Measurements from ENCODE around the gene FARP1.

FARP1 gene

GRCh38 chr13:98394820-98395510, 252.1 kb downstream of the FARP1 start:
- DNase-seq (ENCODE audit: low read depth), result no peak
- no peak overlapping the region for H3K4me3 ChIP-seq (replicated peaks; ENCODE audit: low read depth, low read length)
- TF ChIP-seq CTCF (IDR thresholded peaks at IDR 0.05; ENCODE audit: low read length, missing control alignments), result no peak

- no peak for TF ChIP-seq CTCF (IDR thresholded peaks at IDR 0.05; ENCODE audit: low read length, missing control alignments)
- DNase-seq (ENCODE audit: low read depth), result no peak
- no peak overlapping the region for H3K4me3 ChIP-seq (replicated peaks; ENCODE audit: low read depth, low read length)
Observed at GRCh38 chr13:98396071-98396710, 253.3 kb downstream of the FARP1 start.

- peak; percentile 30 for DNase-seq (ENCODE audit: low read depth)
- peak; percentile 30 for TF ChIP-seq CTCF (IDR thresholded peaks at IDR 0.05; ENCODE audit: low read length, missing control alignments)
- H3K4me3 ChIP-seq (replicated peaks; ENCODE audit: low read depth, low read length), result no peak overlapping the region
Observed at GRCh38 chr13:98397221-98397620, 254.3 kb downstream of the FARP1 start.

GRCh38 chr13:98397861-98398260, 255.0 kb downstream of the FARP1 start:
- DNase-seq (ENCODE audit: low read depth), result no peak
- TF ChIP-seq CTCF (IDR thresholded peaks at IDR 0.05; ENCODE audit: low read length, missing control alignments), result no peak
- H3K4me3 ChIP-seq (replicated peaks; ENCODE audit: low read depth, low read length), result no peak overlapping the region

- DNase-seq (ENCODE audit: low read depth), result no peak
- H3K4me3 ChIP-seq (replicated peaks; ENCODE audit: low read depth, low read length), result no peak overlapping the region
- no peak for TF ChIP-seq CTCF (IDR thresholded peaks at IDR 0.05; ENCODE audit: low read length, missing control alignments)
Observed at GRCh38 chr13:98398581-98398980, 255.7 kb downstream of the FARP1 start.

GRCh38 chr13:98399756-98400155, 256.9 kb downstream of the FARP1 start:
- TF ChIP-seq CTCF (IDR thresholded peaks at IDR 0.05; ENCODE audit: low read length, missing control alignments), result no peak
- no peak overlapping the region for H3K4me3 ChIP-seq (replicated peaks; ENCODE audit: low read depth, low read length)
- DNase-seq (ENCODE audit: low read depth), result no peak

- TF ChIP-seq CTCF (IDR thresholded peaks at IDR 0.05; ENCODE audit: low read length, missing control alignments), result no peak
- no peak overlapping the region for H3K4me3 ChIP-seq (replicated peaks; ENCODE audit: low read depth, low read length)
- no peak for DNase-seq (ENCODE audit: low read depth)
Observed at GRCh38 chr13:98401934-98402333, 259.0 kb downstream of the FARP1 start.
